ENCODE data around the gene MCC. TPM values are rescaled to one million over a fixed set of nuclear protein-coding genes. Genes with fewer than 3 reads are reported as not detected.

Gene MCC
- polyA plus RNA-seq, 2 of the 4 experiments (the other 2 are of a cell fraction), result 0.09 to 0.10 TPM

DNA sequence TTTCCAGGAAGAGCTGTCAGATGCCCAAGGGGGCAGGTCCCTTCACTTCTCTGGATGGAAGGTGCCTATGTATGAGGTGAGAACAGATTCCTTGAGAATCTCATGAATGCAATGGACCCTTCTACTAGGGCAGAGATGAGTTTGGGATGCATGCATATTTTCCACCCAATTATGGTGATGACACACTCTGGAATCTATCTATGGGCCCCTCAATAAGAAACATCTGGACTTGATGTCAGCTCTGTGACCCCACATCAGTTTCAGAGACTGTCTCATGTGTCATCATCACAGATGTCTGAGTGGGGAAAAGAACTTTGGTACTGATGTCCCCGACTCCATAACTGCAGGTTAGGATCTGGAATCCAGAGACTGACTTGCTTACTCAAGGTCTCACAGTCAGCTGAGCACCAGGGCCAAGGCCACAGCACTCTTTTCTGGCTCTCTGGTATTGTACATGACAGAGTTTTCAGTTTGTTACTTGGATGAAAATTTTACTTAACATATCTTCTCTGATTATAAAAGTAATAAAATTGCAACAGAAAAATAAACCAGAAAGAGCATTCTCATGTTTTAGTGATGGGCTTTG, 334.6 kb downstream of the MCC start:
- Histone ChIP-seq H3K9me3 (no peaks in the 10 kb centered on the region), H3K4me3 (no peak overlapping the region), H3K4me1 (no peaks in the 10 kb centered on the region), H3K4me2 (no peak overlapping the region), H3K27ac (no peak overlapping the region)
- 0% methylated on average over 1 of the region's 1 CpG for WGBS (ENCODE audit: missing lambda C conversion rate)
- ATAC-seq (no peak), FAIRE-seq (no peak), DNase-seq (ENCODE audit: low read depth in 1 of 2, low spot score in 1 of 2) (no peak)
- ChIA-PET CTCF (no interaction called here), POLR2A (no interaction called here)
- TF ChIP-seq RNF2 (IDR thresholded peaks at IDR 0.05; ENCODE audit: borderline replicate concordance, low read depth), result no peak

GRCh38 chr5:113152380-113152740, 335.9 kb downstream of the MCC start:
- 61% methylated on average over 2 of the region's 2 CpGs for WGBS (ENCODE audit: missing lambda C conversion rate)
- ChIA-PET POLR2A (no interaction called here), CTCF (no interaction called here)
- Histone ChIP-seq H3K9me3 (no peaks in the 10 kb centered on the region), H3K4me2 (no peak overlapping the region), H3K4me1 (no peaks in the 10 kb centered on the region), H3K27ac (no peak overlapping the region), H3K4me3 (no peak overlapping the region)
- ATAC-seq (no peak), FAIRE-seq (no peak), DNase-seq (ENCODE audit: low read depth in 1 of 2, low spot score in 1 of 2) (no peak)
- no peak for TF ChIP-seq MAFK (IDR thresholded peaks at IDR 0.05; ENCODE audit: partially characterized antibody)
- no peak for TF ChIP-seq EHF (CRISPR knock-in tag; IDR thresholded peaks at IDR 0.05)
- TF ChIP-seq, protein P1, sequence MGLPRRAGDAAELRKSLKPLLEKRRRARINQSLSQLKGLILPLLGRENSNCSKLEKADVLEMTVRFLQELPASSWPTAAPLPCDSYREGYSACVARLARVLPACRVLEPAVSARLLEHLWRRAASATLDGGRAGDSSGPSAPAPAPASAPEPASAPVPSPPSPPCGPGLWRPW (IDR thresholded peaks at IDR 0.05), result no peak
- no peak for TF ChIP-seq RCOR1 (IDR thresholded peaks at IDR 0.05; ENCODE audit: low read depth, low read length)
- TF ChIP-seq BCL3 (IDR thresholded peaks at IDR 0.05), result no peak
- TF ChIP-seq TP53 (CRISPR knock-in tag; IDR thresholded peaks at IDR 0.05), result no peak
- TF ChIP-seq, protein P2, sequence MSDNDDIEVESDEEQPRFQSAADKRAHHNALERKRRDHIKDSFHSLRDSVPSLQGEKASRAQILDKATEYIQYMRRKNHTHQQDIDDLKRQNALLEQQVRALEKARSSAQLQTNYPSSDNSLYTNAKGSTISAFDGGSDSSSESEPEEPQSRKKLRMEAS (IDR thresholded peaks at IDR 0.05), result no peak
- TF ChIP-seq FOSL2 (IDR thresholded peaks at IDR 0.05), result no peak
- no peak for TF ChIP-seq FOSL2 (CRISPR knock-in tag; IDR thresholded peaks at IDR 0.05)
- no peak for TF ChIP-seq FOXS1 (CRISPR knock-in tag; IDR thresholded peaks at IDR 0.05)
- no peak for TF ChIP-seq NR3C1 (IDR thresholded peaks at IDR 0.05)
- no peak for TF ChIP-seq HOXA7 (CRISPR knock-in tag; IDR thresholded peaks at IDR 0.05)

DNA sequence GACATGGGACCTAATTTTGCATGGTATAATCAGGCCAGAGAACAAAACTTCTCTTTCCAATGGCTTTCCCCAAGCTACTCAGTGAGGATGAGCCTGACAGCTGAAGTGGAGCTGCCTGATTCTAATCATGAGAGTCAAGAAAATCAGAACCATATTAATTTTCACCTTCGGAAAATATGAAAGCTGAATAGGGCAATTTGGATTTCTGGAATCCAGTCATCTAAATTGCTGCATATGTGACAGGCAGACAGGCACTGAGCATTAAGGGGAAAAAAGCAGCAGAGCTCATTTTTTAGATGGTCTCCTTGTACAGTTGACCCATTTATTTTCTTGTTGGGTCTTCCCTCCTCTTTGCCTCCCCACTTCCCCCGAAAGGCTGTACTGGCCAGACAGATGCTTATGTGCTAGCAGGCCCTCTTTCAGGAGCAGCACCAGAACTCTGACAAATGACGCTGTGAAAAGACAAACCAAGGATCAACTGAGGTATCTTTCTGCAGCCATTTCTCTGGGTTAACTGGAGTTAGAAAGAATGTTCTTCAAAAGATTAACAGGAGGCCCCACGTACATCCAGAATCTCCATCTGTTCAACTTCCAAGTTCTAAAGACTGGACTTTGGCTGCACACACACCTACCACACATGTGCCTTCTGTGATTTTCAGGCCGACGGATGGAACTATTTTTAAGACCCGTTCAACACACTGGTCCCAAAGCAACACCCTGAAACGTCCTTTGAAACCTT, 336.4 kb downstream of the MCC start:
- DNase-seq (ENCODE audit: low read depth in 1 of 2, low spot score in 1 of 2) (no peak), ATAC-seq (no peak), FAIRE-seq (no peak)
- POLR2A ChIA-PET, result no interaction called here
- Histone ChIP-seq H3K4me2 (no peak overlapping the region), H3K9me3 (no peaks in the 10 kb centered on the region), H3K4me1 (no peaks in the 10 kb centered on the region), H3K27ac (no peak overlapping the region), H3K4me3 (no peak overlapping the region)
- CTCF ChIA-PET, result no interaction called here
- WGBS (ENCODE audit: missing lambda C conversion rate), result 30% methylated on average over 8 of the region's 8 CpGs
- TF ChIP-seq ZFP36 (IDR thresholded peaks at IDR 0.05; ENCODE audit: borderline replicate concordance, partially characterized antibody) (no peak), EHMT2 (IDR thresholded peaks at IDR 0.05; ENCODE audit: low read depth) (no peak), CEBPB (IDR thresholded peaks at IDR 0.05) (no peak), ZC3H11A (IDR thresholded peaks at IDR 0.05) (no peak), CHD4 (IDR thresholded peaks at IDR 0.05; ENCODE audit: borderline replicate concordance) (no peak), NPAS2 (CRISPR knock-in tag; IDR thresholded peaks at IDR 0.05; ENCODE audit: borderline replicate concordance) (no peak), PHF8 (IDR thresholded peaks at IDR 0.05; ENCODE audit: borderline replicate concordance, low read depth) (no peak), MYC (IDR thresholded peaks at IDR 0.05; ENCODE audit: borderline replicate concordance, low read length) (no peak), KDM5A (IDR thresholded peaks at IDR 0.05) (no peak), CBX2 (IDR thresholded peaks at IDR 0.05; ENCODE audit: borderline replicate concordance, low read depth) (no peak), EP300 (IDR thresholded peaks at IDR 0.05) (no peak), HOXB13 (CRISPR knock-in tag; IDR thresholded peaks at IDR 0.05; ENCODE audit: low read depth) (no peak), EHF (CRISPR knock-in tag; IDR thresholded peaks at IDR 0.05) (no peak)
- TF ChIP-seq, protein P3, sequence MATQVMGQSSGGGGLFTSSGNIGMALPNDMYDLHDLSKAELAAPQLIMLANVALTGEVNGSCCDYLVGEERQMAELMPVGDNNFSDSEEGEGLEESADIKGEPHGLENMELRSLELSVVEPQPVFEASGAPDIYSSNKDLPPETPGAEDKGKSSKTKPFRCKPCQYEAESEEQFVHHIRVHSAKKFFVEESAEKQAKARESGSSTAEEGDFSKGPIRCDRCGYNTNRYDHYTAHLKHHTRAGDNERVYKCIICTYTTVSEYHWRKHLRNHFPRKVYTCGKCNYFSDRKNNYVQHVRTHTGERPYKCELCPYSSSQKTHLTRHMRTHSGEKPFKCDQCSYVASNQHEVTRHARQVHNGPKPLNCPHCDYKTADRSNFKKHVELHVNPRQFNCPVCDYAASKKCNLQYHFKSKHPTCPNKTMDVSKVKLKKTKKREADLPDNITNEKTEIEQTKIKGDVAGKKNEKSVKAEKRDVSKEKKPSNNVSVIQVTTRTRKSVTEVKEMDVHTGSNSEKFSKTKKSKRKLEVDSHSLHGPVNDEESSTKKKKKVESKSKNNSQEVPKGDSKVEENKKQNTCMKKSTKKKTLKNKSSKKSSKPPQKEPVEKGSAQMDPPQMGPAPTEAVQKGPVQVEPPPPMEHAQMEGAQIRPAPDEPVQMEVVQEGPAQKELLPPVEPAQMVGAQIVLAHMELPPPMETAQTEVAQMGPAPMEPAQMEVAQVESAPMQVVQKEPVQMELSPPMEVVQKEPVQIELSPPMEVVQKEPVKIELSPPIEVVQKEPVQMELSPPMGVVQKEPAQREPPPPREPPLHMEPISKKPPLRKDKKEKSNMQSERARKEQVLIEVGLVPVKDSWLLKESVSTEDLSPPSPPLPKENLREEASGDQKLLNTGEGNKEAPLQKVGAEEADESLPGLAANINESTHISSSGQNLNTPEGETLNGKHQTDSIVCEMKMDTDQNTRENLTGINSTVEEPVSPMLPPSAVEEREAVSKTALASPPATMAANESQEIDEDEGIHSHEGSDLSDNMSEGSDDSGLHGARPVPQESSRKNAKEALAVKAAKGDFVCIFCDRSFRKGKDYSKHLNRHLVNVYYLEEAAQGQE (IDR thresholded peaks at IDR 0.05), result no peak
- TF ChIP-seq, protein P1 (IDR thresholded peaks at IDR 0.05), result no peak

All from A549 (cell line).